Heart right ventricle (tissue), 16 donors: ENCODE data around the gene LDLRAP1. TPM values are rescaled to one million over a fixed set of nuclear protein-coding genes. Genes with fewer than 3 reads are reported as not detected.

Experiments
- ATAC-seq, 8 donors: fragments of 200-7000 bp; cut with Tn5 transposase; one replicate each; pipeline ENCODE4 v1.9.1; 2020; ENCODE audit warnings: mild to moderate bottlenecking in 8 of 8, moderate library complexity in 8 of 8, moderate number of reproducible peaks in 1 of 8
- DNase-seq, 2 donors: peaks; one replicate each; pipeline ENCODE4 v3.0.0-alpha.2; 2020
- H3K27ac ChIP-seq, 10 donors: fragments of 200-600 bp; sonication (generic) in 2 of 10; one replicate each; pipeline versions ENCODE4 v1.5.0 to v1.8.0; 2020 to 2022; ENCODE audit warnings: mild to moderate bottlenecking in 3 of 10
- H3K27me3 ChIP-seq, 7 donors: fragments of 200-600 bp; one replicate each; pipeline ENCODE4 v1.8.0; 2021 to 2022; ENCODE audit warnings: mild to moderate bottlenecking in 2 of 7
- H3K36me3 ChIP-seq, 9 donors: fragments of 200-600 bp; sonication (generic) in 1 of 9; one replicate each; pipeline versions ENCODE4 v1.5.0 to v1.8.0; 2020 to 2022; ENCODE audit warnings: mild to moderate bottlenecking in 2 of 9
- H3K4me1 ChIP-seq, 9 donors: fragments of 200-600 bp; sonication (generic) in 1 of 9; one replicate each; pipeline versions ENCODE4 v1.5.0 to v1.8.0; 2020 to 2022; ENCODE audit warnings: mild to moderate bottlenecking in 4 of 9
- H3K4me3 ChIP-seq, 10 donors: fragments of 200-600 bp; sonication (generic) in 2 of 10; one replicate each; pipeline versions ENCODE4 v1.5.0 to v1.8.0; 2020 to 2022; ENCODE audit warnings: mild to moderate bottlenecking in 7 of 10, moderate library complexity in 2 of 10
- H3K9me3 ChIP-seq, 11 donors: fragments of 200-600 bp in 10 of 11; sonication (generic) in 2 of 11; one replicate each; pipeline versions ENCODE4 v1.5.0 to v1.8.0; 2013 to 2022; ENCODE audit warnings: mild to moderate bottlenecking in 2 of 11, control low read depth in 1 of 11, moderate library complexity in 1 of 11
- CTCF ChIP-seq, 9 donors: fragments of 200-600 bp; sonication (generic) in 2 of 9; IDR thresholded peaks; one replicate each; pipeline versions ENCODE4 v1.5.0 to v1.8.0; 2021 to 2022; ENCODE audit warnings: antibody characterized with exemption in 9 of 9, mild to moderate bottlenecking in 5 of 9, moderate library complexity in 1 of 9
- WGBS, 2 donors: extraction: QIAGEN DNeasy Blood & Tissue Kit; methylation state at CpG; one replicate each; pipeline ENCODE4 v1.1.7; 2013; ENCODE audit warnings: inconsistent platforms in 1 of 2; 5-methylcytosine and 5-hydroxymethylcytosine counted together
- intact Hi-C, 10 donors: fragments of 100-400 bp; cut with DNase I; formaldehyde crosslinking; loops; one replicate each; pipeline versions ENCODE4 v1.11.1 to v1.14.2; 2022
- polyA plus RNA-seq, 2 donors: library from polyadenylated mRNA; stranded (reverse); fragments of 200-250 nt; gene quantifications; one replicate each; pipeline ENCODE4 v1.2.3, GENCODE V29; 2013
- total RNA-seq, 10 donors: library from RNA; stranded (reverse); fragmentation: NEBNext Ultra II Directional in 3 of 10; extraction: Animal tissue kit (Norgen Biotek cat#: 25700) in 3 of 10; gene quantifications; one replicate each; pipeline versions ENCODE4 v1.2.1 to v1.2.4, GENCODE V29; 2021 to 2023
- donor health status: Arrhythmogenic right ventricular cardiomyopathy.
- donor health status: ischemic (EF 13 %, LVEDD 7.1; RV severe dilation, severe dysfunction).
- donor health status: healthy with polysubstance abuse.
- donor health status: DM: no; HTN: yes; CAD: no.
- donor health status: DM: no; HTN: no; CAD: no.
- donor health status: ischemic (EF 25% LVEDD 6.9; RV normal size, moderate dysfunction).
- donor health status: ischemic (EF 25% LVEDD 5.7; RV mildly dilated, moderate dysfunction).
- donor health status: healthy.
- donor health status: DM: yes; HTN: yes; CAD: no.
- donor health status: Ischemic cardiomyopathy.
- donor health status: ischemic (EF 35%, LVEDD 5.7; RV mildly dilated, moderate dysfunction).
- donor health status: nonischemic (EF 11% LVEDD 7.7; RV severe dilation, severe dysfunction).
- donor health status: DM: yes; HTN: yes; CAD: no.
- donor health status: PGD.
- donor health status: ischemic (EF 29% LVEDD 5.4; RV normal size, mild dysfunction).
- donor health status: nonischemic (EF 23%, LVEDD 6.1; RV moderate dilation, normal function).

The LDLRAP1 gene
- total and polyA plus RNA-seq, 12 donors, result 8.5 to 16.1 (median 10.3) TPM

GRCh38 chr1:25524568-25525360, 18.6 kb upstream of the LDLRAP1 start:
- no peak overlapping the region for H3K4me3 ChIP-seq
- H3K27ac ChIP-seq, result no peak overlapping the region
- WGBS, 2 donors, result 48 to 52% methylated on average over 15 of the region's 15 CpGs
- no peak for TF ChIP-seq CTCF (IDR thresholded peaks at IDR 0.05)
- no peaks in the 10 kb centered on the region for H3K36me3 ChIP-seq
- ATAC-seq, result peak in 5 of 8 donors; percentile 37 to 65 (median 59)
- intact Hi-C loops, result loop anchor here in 7 of 10 donors (5.0 to 10.0 kb wide), 4 partner anchors 100 to 280 kb away; partner anchors contain the start of genes RHCE (in 1 of the 7) and SELENON (in 1 of the 7)
- peaks cover 0 to 7% (median 0%) of the 10 kb centered on the region in 11 donors for H3K9me3 ChIP-seq
- peaks cover 0 to 6% (median 0%) of the 10 kb centered on the region in 9 donors for H3K4me1 ChIP-seq
- peaks cover 0 to 6% (median 0%) of the 10 kb centered on the region in 7 donors for H3K27me3 ChIP-seq
- DNase-seq, result no peak

- H3K36me3 ChIP-seq, result no peaks in the 10 kb centered on the region
- 92 to 93% methylated on average over 4 of the region's 4 CpGs for WGBS, 2 donors
- H3K27ac ChIP-seq, result no peak overlapping the region
- peaks cover 0 to 6% (median 0%) of the 10 kb centered on the region in 9 donors for H3K4me1 ChIP-seq
- no peak overlapping the region for H3K4me3 ChIP-seq
- ATAC-seq (no peak), DNase-seq (no peak)
- no peak for TF ChIP-seq CTCF (IDR thresholded peaks at IDR 0.05)
- peaks cover 0 to 7% (median 0%) of the 10 kb centered on the region in 11 donors for H3K9me3 ChIP-seq
- intact Hi-C loops, result loop anchor here in 4 of 10 donors (10.0 kb wide), 3 partner anchors 101 to 279 kb away; partner anchors contain the start of genes RHCE (in 1 of the 4) and SELENON (in 1 of the 4)
- H3K27me3 ChIP-seq, result peaks cover 0 to 6% (median 0%) of the 10 kb centered on the region in 7 donors
These were observed 18.1 kb upstream of the LDLRAP1 start for GRCh38 chr1:25525361-25525688.

GRCh38 chr1:25526753-25527152, 16.7 kb upstream of the LDLRAP1 start:
- intact Hi-C loops, result loop anchor here in 4 of 10 donors (10.0 kb wide), 3 partner anchors 102 to 278 kb away; partner anchors contain the start of genes RHCE (in 1 of the 4) and SELENON (in 1 of the 4)
- peaks cover 0 to 6% (median 0%) of the 10 kb centered on the region in 7 donors for H3K27me3 ChIP-seq
- peaks cover 0 to 6% (median 0%) of the 10 kb centered on the region in 9 donors for H3K4me1 ChIP-seq
- DNase-seq (no peak), ATAC-seq (no peak)
- WGBS, 2 donors, result 82 to 95% methylated on average over 2 of the region's 2 CpGs
- no peaks in the 10 kb centered on the region for H3K36me3 ChIP-seq
- no peak for TF ChIP-seq CTCF (IDR thresholded peaks at IDR 0.05)
- H3K9me3 ChIP-seq, result peaks cover 0 to 7% (median 0%) of the 10 kb centered on the region in 11 donors
- no peak overlapping the region for H3K27ac ChIP-seq
- H3K4me3 ChIP-seq, result no peak overlapping the region

GRCh38 chr1:25527226-25527846, 16.1 kb upstream of the LDLRAP1 start:
- peaks cover 0 to 6% (median 0%) of the 10 kb centered on the region in 9 donors for H3K4me1 ChIP-seq
- TF ChIP-seq CTCF (IDR thresholded peaks at IDR 0.05), result no peak
- intact Hi-C loops, result loop anchor here in 4 of 10 donors (10.0 kb wide), 3 partner anchors 103 to 277 kb away; partner anchors contain the start of genes RHCE (in 1 of the 4) and SELENON (in 1 of the 4)
- ATAC-seq, result no peak
- WGBS, 2 donors, result 87 to 88% methylated on average over 12 of the region's 12 CpGs
- peaks cover 0 to 7% (median 0%) of the 10 kb centered on the region in 11 donors for H3K9me3 ChIP-seq
- no peak for DNase-seq
- no peak overlapping the region for H3K27ac ChIP-seq
- H3K27me3 ChIP-seq, result peaks cover 0 to 6% (median 0%) of the 10 kb centered on the region in 7 donors
- no peaks in the 10 kb centered on the region for H3K36me3 ChIP-seq
- no peak overlapping the region for H3K4me3 ChIP-seq
